Uterus (tissue), 4 donors: ENCODE data around the gene TMEM131L. TPM values are rescaled to one million over a fixed set of nuclear protein-coding genes. Genes with fewer than 3 reads are reported as not detected.

Source experiments
- DNase-seq, 2 donors: peaks; one replicate each; pipeline ENCODE4 v3.0.0-alpha.2; 2019 to 2020
- H3K27ac ChIP-seq, 2 donors: fragments of 200-600 bp; sonication (generic); 1 replicate in 1 of 2; 2 replicates in 1 of 2; pipeline ENCODE4 v1.5.1; 2016 to 2018
- H3K27me3 ChIP-seq, 2 donors: fragments of 200-600 bp; sonication (generic); one replicate each; pipeline ENCODE4 v1.5.1; 2018 to 2019; ENCODE audit warnings: control low read depth in 1 of 2
- H3K36me3 ChIP-seq, 2 donors: fragments of 200-600 bp; sonication (generic); one replicate each; pipeline ENCODE4 v1.5.1; 2019; ENCODE audit warnings: control low read depth in 1 of 2
- H3K4me1 ChIP-seq, 2 donors: fragments of 200-600 bp; sonication (generic); one replicate each; pipeline ENCODE4 v1.5.1; 2018 to 2019; ENCODE audit warnings: control low read depth in 1 of 2
- H3K4me3 ChIP-seq, 2 donors: fragments of 200-600 bp; sonication (generic); 1 replicate in 1 of 2; 2 replicates in 1 of 2; pipeline ENCODE4 v1.5.1; 2018 to 2019; ENCODE audit warnings: mild to moderate bottlenecking in 1 of 2
- H3K9me3 ChIP-seq, 2 donors: fragments of 200-600 bp; sonication (generic); one replicate each; pipeline ENCODE4 v1.5.1; 2019; ENCODE audit warnings: control low read depth in 1 of 2
- CTCF ChIP-seq, 4 experiments: fragments of 200-600 bp in 2 of 4; fragments of 450-650 bp in 2 of 4; sonication (generic) in 2 of 4; IDR thresholded peaks; one replicate each; pipeline ENCODE4 v1.5.1; 2016 to 2019; ENCODE audit warnings: antibody characterized with exemption in 4 of 4, mild to moderate bottlenecking in 2 of 4, moderate library complexity in 1 of 4
- POLR2A ChIP-seq, 2 donors: fragments of 450-650 bp; IDR thresholded peaks; one replicate each; pipeline ENCODE4 v1.6.1; 2016; ENCODE audit warnings: antibody characterized with exemption in 2 of 2, mild to moderate bottlenecking in 1 of 2, moderate library complexity in 1 of 2
- intact Hi-C: fragments of 100-400 bp; cut with DNase I; formaldehyde crosslinking; loops from one replicate; pipeline ENCODE4 v1.15.1; 2023; ENCODE audit warnings: low total_unique reads
- total RNA-seq, 4 donors: library from RNA; depleted of rRNA in 3 of 4; stranded (reverse); fragments of >200 nt in 3 of 4; gene quantifications; one replicate each; pipeline versions ENCODE4 v1.1.0 to v1.2.4, GENCODE V29; 2014 to 2023
- donor health status: DM: yes; HTN: yes; CAD: no.

The TMEM131L gene
- total RNA-seq, 4 donors from 2014 or later, result 2.4 to 49.6 (median 18.0) TPM

GRCh38 chr4:153579410-153579809 lies 113.2 kb downstream of the TMEM131L start:
- TF ChIP-seq POLR2A (IDR thresholded peaks at IDR 0.05) (no peak), CTCF (IDR thresholded peaks at IDR 0.05) (no peak)
- DNase-seq, result no peak
- Histone ChIP-seq H3K9me3 (no peaks in the 10 kb centered on the region), H3K27me3 (no peaks in the 10 kb centered on the region), H3K27ac (no peak overlapping the region), H3K4me3 (no peak overlapping the region), H3K36me3 (no peaks in the 10 kb centered on the region), H3K4me1 (no peaks in the 10 kb centered on the region)
- intact Hi-C loops, result loop anchor here (5.0 to 10.0 kb wide), 2 partner anchors 145 to 237 kb away; partner anchors contain the start of gene MND1

- DNase-seq, result no peak
Observed at GRCh38 chr4:153579872-153580271, 113.7 kb downstream of the TMEM131L start.

GRCh38 chr4:153582954-153583702 lies 117.0 kb downstream of the TMEM131L start:
- no peak for DNase-seq
- TF ChIP-seq CTCF (IDR thresholded peaks at IDR 0.05), result no peak
- TF ChIP-seq POLR2A (IDR thresholded peaks at IDR 0.05), result no peak

More at GRCh38 chr4:153579872-153580271, 113.7 kb downstream of the TMEM131L start:
- Histone ChIP-seq H3K27me3 (no peaks in the 10 kb centered on the region), H3K4me3 (no peak overlapping the region), H3K36me3 (no peaks in the 10 kb centered on the region), H3K9me3 (no peaks in the 10 kb centered on the region), H3K4me1 (no peaks in the 10 kb centered on the region), H3K27ac (no peak overlapping the region)
- intact Hi-C loops, result loop anchor here (5.0 to 10.0 kb wide), 2 partner anchors 145 to 238 kb away; partner anchors contain the start of gene MND1
- TF ChIP-seq POLR2A (IDR thresholded peaks at IDR 0.05) (no peak), CTCF (IDR thresholded peaks at IDR 0.05) (no peak)

GRCh38 chr4:153585026-153585425 lies 118.9 kb downstream of the TMEM131L start:
- TF ChIP-seq CTCF (IDR thresholded peaks at IDR 0.05), result no peak
- TF ChIP-seq POLR2A (IDR thresholded peaks at IDR 0.05), result no peak
- no peak overlapping the region for H3K4me3 ChIP-seq
- no peaks in the 10 kb centered on the region for H3K27me3 ChIP-seq
- intact Hi-C loops, result no loop called here
- H3K9me3 ChIP-seq, result no peaks in the 10 kb centered on the region
- no peak for DNase-seq
- H3K36me3 ChIP-seq, result no peaks in the 10 kb centered on the region
- peak overlapping the region in 1 of 2 donors; percentile 58 for H3K27ac ChIP-seq
- no peaks in the 10 kb centered on the region for H3K4me1 ChIP-seq

More at GRCh38 chr4:153582954-153583702, 117.0 kb downstream of the TMEM131L start:
- no peaks in the 10 kb centered on the region for H3K36me3 ChIP-seq
- intact Hi-C loops, result no loop called here
- H3K9me3 ChIP-seq, result no peaks in the 10 kb centered on the region
- no peak overlapping the region for H3K27ac ChIP-seq
- no peaks in the 10 kb centered on the region for H3K4me1 ChIP-seq
- H3K27me3 ChIP-seq, result no peaks in the 10 kb centered on the region
- no peak overlapping the region for H3K4me3 ChIP-seq
